HG02642 (cell line): Measurements from ENCODE around the gene PARP1.

Experiments
- ATAC-seq: cut with Tn5 transposase; IDR thresholded peaks from one replicate; pipeline ENCODE4 v1.9.1; 2021; ENCODE audit warnings: mild to moderate bottlenecking; ENCODE audit not compliant: unreplicated experiment, poor library complexity

Gene PARP1

GRCh38 chr1:226384040-226384439 is 23.9 kb downstream of the PARP1 start:
- ATAC-seq: no peak

DNA sequence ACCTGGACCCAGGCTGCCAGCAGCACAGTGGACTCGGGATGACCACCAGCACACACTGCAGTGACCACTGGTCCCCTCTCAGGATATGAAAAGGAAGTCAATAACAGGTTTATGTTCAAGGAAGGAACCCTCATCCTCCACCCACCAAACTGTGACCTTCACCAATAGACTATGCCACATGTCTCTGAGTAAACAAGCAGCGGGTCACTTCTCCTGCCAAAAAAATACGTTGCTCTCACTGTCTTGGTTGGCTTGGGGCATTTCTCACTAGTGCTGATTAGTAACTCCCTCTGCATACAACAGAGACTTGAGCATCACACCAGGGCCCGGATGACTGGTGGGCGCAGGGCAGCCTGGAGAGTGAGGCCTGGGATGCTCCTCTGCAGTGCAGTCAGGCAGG is 25.9 kb downstream of the PARP1 start:
- no peak for ATAC-seq

GRCh38 chr1:226381226-226381998 is 26.5 kb downstream of the PARP1 start:
- ATAC-seq: no peak

- ATAC-seq: no peak
These were observed 29.8 kb downstream of the PARP1 start for GRCh38 chr1:226378071-226378470.

- ATAC-seq: no peak
These were observed 31.6 kb downstream of the PARP1 start for GRCh38 chr1:226376300-226376699.

DNA sequence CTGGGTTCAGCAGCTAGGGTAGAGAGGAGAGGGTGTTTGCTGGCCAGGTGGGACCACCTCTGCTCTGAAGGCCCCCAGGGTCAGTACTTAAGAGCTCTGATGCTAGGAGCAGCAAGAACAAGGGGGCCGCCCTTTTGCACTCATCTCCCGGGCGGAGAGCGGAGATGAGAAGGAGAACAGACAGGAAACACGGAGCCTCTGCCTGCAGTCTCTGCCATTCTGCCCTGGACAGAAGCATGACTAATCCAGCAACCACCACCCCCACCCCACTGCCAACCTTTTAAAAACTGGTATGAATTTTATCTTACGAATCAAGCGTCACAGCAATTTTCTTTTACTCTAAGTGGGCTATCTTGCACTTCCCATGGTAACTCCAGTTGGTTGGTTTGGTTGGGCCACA is 34.5 kb downstream of the PARP1 start:
- no peak for ATAC-seq

- ATAC-seq: no peak
These were observed 35.0 kb downstream of the PARP1 start for GRCh38 chr1:226372885-226373284.

DNA sequence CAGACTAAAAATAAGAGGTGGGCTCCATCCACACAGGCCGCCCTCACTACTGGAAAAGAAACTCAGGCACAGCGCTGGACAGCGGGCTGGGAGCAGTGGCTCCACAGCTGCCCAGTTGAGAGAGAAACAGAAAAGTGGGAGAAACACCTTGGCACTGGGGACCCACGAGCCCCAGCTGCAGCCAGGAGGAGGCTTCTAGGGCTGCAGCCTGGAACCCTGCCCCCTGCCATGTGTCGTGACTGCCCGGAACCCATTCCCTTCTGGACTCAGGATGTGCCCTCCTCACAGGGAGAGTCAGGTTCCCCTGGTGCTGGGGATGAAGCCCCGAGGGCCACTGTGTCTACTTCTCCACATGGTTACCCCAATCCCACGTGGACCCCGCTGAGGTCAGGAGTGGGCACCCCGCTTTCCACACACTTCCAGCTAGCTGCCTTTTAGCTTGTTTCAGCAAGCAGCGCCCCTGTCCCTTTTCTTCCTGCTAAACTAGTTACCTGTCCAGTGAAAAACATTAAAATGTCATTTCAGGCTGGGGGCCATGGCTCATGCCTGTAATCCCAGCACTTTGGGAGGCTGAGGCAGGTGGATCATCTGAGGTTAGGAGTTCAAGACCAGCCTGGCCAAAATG is 35.9 kb downstream of the PARP1 start:
- no peak for ATAC-seq

GRCh38 chr1:226371027-226371694 is 36.7 kb downstream of the PARP1 start:
- peak; percentile 14 for ATAC-seq

GRCh38 chr1:226370144-226370923 is 37.6 kb downstream of the PARP1 start:
- peak; percentile 72 for ATAC-seq

GRCh38 chr1:226369110-226369509 is 38.8 kb downstream of the PARP1 start:
- ATAC-seq: no peak

- ATAC-seq: no peak
These were observed 41.6 kb downstream of the PARP1 start for GRCh38 chr1:226366290-226366689.

- ATAC-seq: no peak
These were observed 42.1 kb downstream of the PARP1 start for GRCh38 chr1:226365831-226366231.

DNA sequence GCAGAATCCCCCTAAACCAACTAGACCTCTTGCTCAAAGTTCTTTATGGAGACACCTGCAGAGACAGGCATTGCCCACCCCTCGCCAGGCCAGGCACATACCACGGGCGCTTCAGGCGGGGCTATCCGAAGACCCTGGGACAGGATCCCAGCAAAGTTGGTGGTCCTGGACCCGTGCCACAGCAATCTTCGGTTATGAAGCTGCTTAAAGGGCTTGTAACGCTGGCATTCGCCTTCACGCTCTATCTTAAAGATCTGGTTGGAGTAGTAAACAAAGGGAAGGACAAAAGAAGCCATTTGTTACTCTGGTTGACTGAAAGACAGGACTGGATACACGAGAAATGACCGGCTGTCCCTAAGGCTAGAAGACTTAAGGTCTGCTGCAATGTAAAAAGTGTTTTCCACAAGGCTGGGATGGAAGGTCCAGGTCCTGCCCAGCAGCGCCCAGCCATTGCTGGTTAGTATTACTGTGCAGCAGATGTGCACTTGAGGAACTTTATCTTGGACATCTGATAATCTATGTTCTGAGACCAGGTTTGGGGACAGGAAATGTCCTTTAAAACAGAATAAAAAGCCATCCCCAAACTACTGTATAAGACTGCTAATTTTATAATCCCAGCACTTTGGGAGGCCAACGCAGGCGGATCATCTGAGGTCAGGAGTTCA is 42.9 kb downstream of the PARP1 start:
- no peak for ATAC-seq

DNA sequence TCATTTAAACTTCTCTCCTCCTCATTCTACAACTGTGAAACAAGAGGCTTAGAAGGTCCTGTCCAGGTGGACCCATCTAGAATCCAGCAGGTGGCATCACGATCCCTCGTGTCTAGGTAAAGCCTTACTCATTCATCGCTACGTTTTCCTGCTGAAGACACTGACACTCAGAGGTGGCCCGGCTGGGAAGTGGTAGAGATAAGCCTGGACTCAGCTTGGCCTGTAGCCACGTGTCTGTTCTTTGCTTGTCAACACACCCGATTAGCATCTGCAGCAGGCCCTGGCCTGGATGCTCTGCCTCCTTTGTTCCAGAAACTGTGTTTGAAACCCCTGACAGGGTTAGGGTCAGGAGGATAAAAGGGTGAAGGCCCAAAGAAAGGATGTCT is 43.4 kb downstream of the PARP1 start:
- no peak for ATAC-seq

- no peak for ATAC-seq
These were observed 43.9 kb downstream of the PARP1 start for GRCh38 chr1:226363801-226364513.

DNA sequence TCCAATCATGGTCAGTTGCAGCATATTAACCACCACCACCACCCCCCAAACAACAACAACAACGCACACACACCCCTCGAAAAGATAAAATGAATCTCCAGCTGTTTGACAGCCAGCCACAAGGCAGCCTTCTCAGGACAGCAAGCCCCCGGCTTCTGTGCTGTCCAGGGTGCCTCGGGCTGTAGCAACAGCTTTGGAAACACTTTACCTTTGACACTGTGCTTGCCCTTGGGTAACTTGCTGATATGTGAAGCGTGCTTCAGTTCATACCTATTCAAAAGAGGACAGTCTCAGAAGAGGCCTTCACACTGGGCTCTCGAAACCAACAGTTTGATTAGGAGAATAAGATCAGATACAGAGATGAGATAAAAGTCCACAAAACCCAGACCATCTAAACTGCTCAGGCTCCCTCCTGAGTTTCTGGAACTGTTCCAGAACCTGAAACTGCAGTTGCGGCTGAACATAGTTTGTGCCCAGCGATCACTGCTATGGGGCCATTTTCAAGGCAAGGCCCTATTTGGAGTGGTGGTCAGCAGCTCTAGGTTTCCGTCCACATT is 44.9 kb downstream of the PARP1 start:
- no peak for ATAC-seq

DNA sequence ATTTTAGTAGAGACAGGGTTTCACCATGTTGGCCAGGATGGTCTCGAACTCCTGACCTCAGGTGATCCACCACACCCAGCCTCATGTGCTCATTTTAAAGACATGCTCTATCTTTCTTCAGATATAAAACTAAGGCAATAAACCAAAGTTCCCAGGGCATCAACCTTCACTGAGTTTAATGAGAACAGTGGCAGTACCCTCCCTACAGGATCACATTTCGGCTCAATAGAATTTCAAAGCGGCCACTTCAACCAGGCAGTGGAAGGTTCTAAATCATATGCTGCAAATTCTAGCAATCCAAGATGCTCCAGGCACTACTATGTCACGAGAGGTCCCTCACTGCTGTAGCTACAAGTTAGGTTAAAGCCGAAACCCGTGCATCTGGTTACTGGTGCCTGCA is 45.5 kb downstream of the PARP1 start:
- no peak for ATAC-seq

GRCh38 chr1:226360106-226360746 is 47.7 kb downstream of the PARP1 start:
- peak; percentile 63 for ATAC-seq
